SK-N-SH (cell line): ENCODE data around the gene DPEP1. TPM values are rescaled to one million over a fixed set of nuclear protein-coding genes. Genes with fewer than 3 reads are reported as not detected.

Source experiments
- CTCF ChIA-PET: fragments of 300-600, 350-600 bp; formaldehyde crosslinking; extraction: SDS; loops from one replicate; lab custom pipeline; 2021; lab: Yijun Ruan, JAX
- POLR2A ChIA-PET: fragments of 350-600 bp; sonication (Branson Sonifier 250); formaldehyde crosslinking; extraction: SDS; loops from one replicate; lab custom pipeline; 2020; ENCODE audit warnings: antibody characterized with exemption, inconsistent platforms; lab: Yijun Ruan, JAX
- DNase-seq: peaks from one replicate; pipeline ENCODE4 v3.0.0; 2012
- H2AFZ ChIP-seq: fragments of 200-600 bp; sonication (generic); 2 replicates; pipeline ENCODE4 v1.8.1; 2016; ENCODE audit warnings: antibody characterized with exemption, mild to moderate bottlenecking, low read depth
- H3F3A ChIP-seq: fragments of 200-600 bp; sonication (generic); replicated peaks from 2 replicates; pipeline ENCODE3; 2016; ENCODE audit warnings: antibody characterized with exemption, mild to moderate bottlenecking; ENCODE audit not compliant: insufficient read depth
- H3K27ac ChIP-seq, 2 experiments: fragments of 200-500 bp in 1 of 2; fragments of 200-600 bp in 1 of 2; sonication (Bioruptor generic) in 1 of 2; sonication (generic), shearing (Covaris generic) in 1 of 2; 2 replicates each; pipeline versions ENCODE4 v1.5.1 to v1.6.1; 2014 to 2016; ENCODE audit warnings: low read depth in 2 of 2, inconsistent platforms in 1 of 2, low read length in 1 of 2, mild to moderate bottlenecking in 1 of 2, mixed read lengths in 1 of 2
- H3K27me3 ChIP-seq: fragments of 200-600 bp; sonication (generic), shearing (Covaris generic); 2 replicates; pipeline ENCODE4 v1.6.1; 2016; ENCODE audit warnings: mixed run types; ENCODE audit not compliant: insufficient read depth
- H3K36me3 ChIP-seq, 2 experiments: fragments of 200-500 bp in 1 of 2; fragments of 200-600 bp in 1 of 2; sonication (Bioruptor generic) in 1 of 2; sonication (generic) in 1 of 2; replicated peaks in 1 of 2; 2 replicates each; pipeline versions ENCODE3 to v1.5.1; 2014 to 2016; ENCODE audit warnings: low read length in 1 of 2, mild to moderate bottlenecking in 1 of 2; ENCODE audit not compliant: insufficient read depth in 2 of 2, control insufficient read depth in 1 of 2
- H3K4me1 ChIP-seq, 2 experiments: fragments of 200-500 bp in 1 of 2; fragments of 200-600 bp in 1 of 2; sonication (Bioruptor generic) in 1 of 2; sonication (generic), shearing (Covaris generic) in 1 of 2; 2 replicates each; pipeline versions ENCODE4 v1.5.1 to v1.6.1; 2014 to 2016; ENCODE audit warnings: low read depth in 1 of 2, low read length in 1 of 2, mixed run types in 1 of 2; ENCODE audit not compliant: insufficient read depth in 2 of 2, control insufficient read depth in 1 of 2
- H3K4me2 ChIP-seq: fragments of 200-600 bp; sonication (generic), shearing (Covaris generic); 2 replicates; pipeline ENCODE4 v1.6.1; 2017; ENCODE audit warnings: mixed run types
- H3K4me3 ChIP-seq, 2 experiments: fragments of 200-500 bp in 1 of 2; fragments of 200-600 bp in 1 of 2; sonication (Bioruptor generic) in 1 of 2; sonication (generic), shearing (Covaris generic) in 1 of 2; 2 replicates each; pipeline versions ENCODE4 v1.5.1 to v1.8.1; 2014 to 2016; ENCODE audit warnings: low read depth in 2 of 2, inconsistent platforms in 1 of 2, low read length in 1 of 2, mild to moderate bottlenecking in 1 of 2, mixed read lengths in 1 of 2, moderate library complexity in 1 of 2
- H3K79me2 ChIP-seq: fragments of 200-600 bp; sonication (generic); 2 replicates; pipeline ENCODE4 v1.8.1; 2017; ENCODE audit warnings: mild to moderate bottlenecking; ENCODE audit not compliant: insufficient read depth
- H3K9ac ChIP-seq: fragments of 200-600 bp; sonication (generic); 2 replicates; pipeline ENCODE4 v1.6.1; 2017; ENCODE audit warnings: mixed run types
- H3K9me2 ChIP-seq: fragments of 200-600 bp; sonication (generic); 2 replicates; pipeline ENCODE4 v1.6.1; 2017; ENCODE audit warnings: mixed run types
- H3K9me3 ChIP-seq: fragments of 200-600 bp; sonication (generic); 2 replicates; pipeline ENCODE4 v1.6.1; 2017; ENCODE audit warnings: mixed run types, mild to moderate bottlenecking, moderate library complexity
- H4K20me1 ChIP-seq: fragments of 200-600 bp; sonication (generic); 2 replicates; pipeline ENCODE4 v1.6.1; 2017; ENCODE audit warnings: mild to moderate bottlenecking, mixed run types; ENCODE audit not compliant: insufficient read depth
- CTCF ChIP-seq: fragments of 200-600 bp; sonication (generic); IDR thresholded peaks from 2 replicates; pipeline ENCODE4 v1.6.1; 2017; ENCODE audit warnings: antibody characterized with exemption, mild to moderate bottlenecking, moderate library complexity
- ELF1 ChIP-seq: IDR thresholded peaks from 2 replicates; pipeline ENCODE4 v1.4.0; 2012
- EP300 ChIP-seq, 2 experiments: IDR thresholded peaks; 2 replicates each; pipeline versions ENCODE4 v1.4.0 to v1.6.1; 2012; ENCODE audit warnings: borderline replicate concordance in 1 of 2, low read depth in 1 of 2, low read length in 1 of 2
- EZH2phosphoT487 ChIP-seq: fragments of 200-600 bp; sonication (generic); IDR thresholded peaks from 2 replicates; pipeline ENCODE4 v1.6.1; 2017; ENCODE audit warnings: low read depth, mixed run types, mild to moderate bottlenecking, antibody characterized with exemption, moderate library complexity, borderline replicate concordance
- FOSL2 ChIP-seq: IDR thresholded peaks from 2 replicates; pipeline ENCODE4 v1.4.0; 2012; ENCODE audit warnings: low read depth, mild to moderate bottlenecking, moderate library complexity, borderline replicate concordance
- FOXJ3 ChIP-seq: sonication (generic); formaldehyde crosslinking; IDR thresholded peaks from 2 replicates; pipeline ENCODE4 v1.5.1; 2020; ENCODE audit warnings: mild to moderate bottlenecking, missing genetic modification reagents
- GABPA ChIP-seq: IDR thresholded peaks from 2 replicates; pipeline ENCODE4 v1.4.0; 2012; ENCODE audit warnings: low read depth, mild to moderate bottlenecking
- IRF3 ChIP-seq: fragments of 150-350 bp; IDR thresholded peaks from 2 replicates; pipeline ENCODE4 v1.6.1; 2016; ENCODE audit warnings: mild to moderate bottlenecking, low read depth, low read length
- MAX ChIP-seq: IDR thresholded peaks from 2 replicates; pipeline ENCODE4 v1.4.0; 2012; ENCODE audit warnings: low read depth
- NFIC ChIP-seq: IDR thresholded peaks from 2 replicates; pipeline ENCODE4 v1.4.0; 2012; ENCODE audit warnings: borderline replicate concordance
- RAD21 ChIP-seq: IDR thresholded peaks from 2 replicates; pipeline ENCODE4 v1.6.1; 2012; ENCODE audit warnings: mild to moderate bottlenecking, low read length
- RFX5 ChIP-seq: IDR thresholded peaks from 2 replicates; pipeline ENCODE4 v1.6.1; 2012; ENCODE audit warnings: mild to moderate bottlenecking, improper control_type of control experiment, low read length
- SMC3 ChIP-seq: IDR thresholded peaks from 2 replicates; pipeline ENCODE4 v1.6.1; 2012; ENCODE audit warnings: low read depth, low read length, improper control_type of control experiment
- TAF1 ChIP-seq: IDR thresholded peaks from 2 replicates; pipeline ENCODE4 v1.6.1; 2012; ENCODE audit warnings: low read depth, mild to moderate bottlenecking, low read length, moderate library complexity, borderline replicate concordance
- USF1 ChIP-seq: IDR thresholded peaks from 2 replicates; pipeline ENCODE4 v1.4.0; 2012; ENCODE audit warnings: low read depth, borderline replicate concordance
- WGBS: methylation state at CpG from one replicate; pipeline ENCODE4 v1.1.6; 2017; ENCODE audit warnings: low lambda C conversion rate; 5-methylcytosine and 5-hydroxymethylcytosine counted together
- polyA plus RNA-seq, 3 experiments: library from polyadenylated mRNA; depleted of rRNA; stranded (reverse); fragments of >200 nt; gene quantifications; 2 replicates each; pipeline ENCODE4 v1.2.3, GENCODE V29; 2012

The DPEP1 gene
- polyA plus RNA-seq, 1 of the 3 experiments (the other 2 are of a cell fraction): 0.05 TPM

- no peak for TF ChIP-seq USF1
- TF ChIP-seq ELF1: no peak
- TF ChIP-seq RAD21: no peak
- TF ChIP-seq EP300 (IDR thresholded peaks at IDR 0.05; ENCODE audit: borderline replicate concordance in 1 of 2, low read depth in 1 of 2, low read length in 1 of 2): peak in 1 of 2 experiments; percentile 56; a peak in 1 of 4 replicates
- TF ChIP-seq GABPA: no peak
- TF ChIP-seq CTCF: no peak
- peak; percentile 75 for TF ChIP-seq MAX
- TF ChIP-seq FOSL2: peak; percentile 99
- TF ChIP-seq EZH2phosphoT487: no peak
- TF ChIP-seq TAF1: no peak
Observed at GRCh38 chr16:89581045-89581695, 32.3 kb upstream of the DPEP1 start (continued).

GRCh38 chr16:89581861-89582563 lies 31.4 kb upstream of the DPEP1 start:
- Histone ChIP-seq H3K9ac (peak overlapping the region; percentile 40; the same call in 1 of the 2 replicates), H3K27me3 (no peaks in the 10 kb centered on the region), H3K36me3 (no peaks in the 10 kb centered on the region), H3K9me3 (no peaks in the 10 kb centered on the region), H2AFZ (peak overlapping the region; percentile 56; the same call in 1 of the 2 replicates), H3K4me3 (no peak overlapping the region), H3K79me2 (no peaks in the 10 kb centered on the region), H3K4me1 (peaks cover 5 to 12% of the 10 kb centered on the region in 2 experiments; a peak in 3 of 4 replicates), H3F3A (peaks cover 16% of the 10 kb centered on the region), H4K20me1 (no peaks in the 10 kb centered on the region), H3K9me2 (no peaks in the 10 kb centered on the region), H3K4me2 (peak overlapping the region; percentile 64), H3K27ac (peak overlapping the region in 1 of 2 experiments; percentile 69; a peak in 3 of 4 replicates)
- 60% methylated on average over 15 of the region's 15 CpGs for WGBS
- no peak for TF ChIP-seq EP300 (IDR thresholded peaks at IDR 0.05; ENCODE audit: borderline replicate concordance in 1 of 2, low read depth in 1 of 2, low read length in 1 of 2)
- TF ChIP-seq IRF3: no peak
- TF ChIP-seq RFX5: no peak
- TF ChIP-seq SMC3: no peak
- no peak for TF ChIP-seq GABPA
- TF ChIP-seq NFIC: no peak
- no peak; the same call in none of the 2 replicates for TF ChIP-seq ELF1
- no peak for TF ChIP-seq CTCF
- no peak for TF ChIP-seq FOXJ3 (CRISPR knock-in tag)
- DNase-seq: no peak
- ChIA-PET CTCF (interaction anchor here (1.1 to 1.6 kb wide), 2 partner anchors 16 to 59 kb away, joined by 3 to 4 read pairs; no protein-coding TSS in a partner anchor), POLR2A (no interaction called here)
